Caki2 (cell line): ENCODE measurements around the gene CIAO2B. TPM values are rescaled to one million over a fixed set of nuclear protein-coding genes. Genes with fewer than 3 reads are reported as not detected.
"Not testable (repeated sequence)": the region's sequence is repeated elsewhere in the genome, so short reads cannot be mapped to it uniquely, and the experiment has no call there.

Experiments used
- DNase-seq: peaks from one replicate; pipeline ENCODE4 v3.0.0-alpha.2; 2015; ENCODE audit warnings: low read depth
- in situ Hi-C: cut with HindIII; loops from 2 replicates; pipeline ENCODE4 v1.10.0; 2016; ENCODE audit warnings: low sequenced_read_pairs, low pct_unique_long_range_greater_than_20kb, mixed read lengths
- total RNA-seq: library from RNA; depleted of rRNA; stranded (reverse); fragments of >200 nt; shearing (Covaris generic); gene quantifications from 2 replicates; pipeline ENCODE4 v1.2.3, GENCODE V29; 2014; ENCODE audit warnings: low replicate concordance; rRNA removed

The CIAO2B gene
- 191 and 225 TPM in 2 replicates for total RNA-seq

GRCh38 chr16:66934138-66934838, at the start of gene CIAO2B:
Gene CIAO2B (minus strand): TSS chr16:66934402. CDS start chr16:66934364, 38 bp downstream.
- in situ Hi-C loops: no loop called here
- DNase-seq: peak; percentile 74

- in situ Hi-C loops: no loop called here
- no peak for DNase-seq
These were observed 48.8 kb upstream of the CIAO2B start for GRCh38 chr16:66983033-66983432.

- DNase-seq: no peak
- in situ Hi-C loops: no loop called here
These were observed 45.0 kb upstream of the CIAO2B start for GRCh38 chr16:66979011-66979717.

- peak; percentile 69 for DNase-seq
- in situ Hi-C loops: no loop called here
These were observed 43.3 kb upstream of the CIAO2B start for GRCh38 chr16:66977341-66978113.

- in situ Hi-C loops: no loop called here
- DNase-seq: peak; percentile 77
These were observed 42.5 kb upstream of the CIAO2B start for GRCh38 chr16:66976746-66977145.

- no peak for DNase-seq
- in situ Hi-C loops: no loop called here
These were observed 41.2 kb upstream of the CIAO2B start for GRCh38 chr16:66975302-66975893.

GRCh38 chr16:66974932-66975246, 40.7 kb upstream of the CIAO2B start:
- DNase-seq, in situ Hi-C loops: not testable (repeated sequence)

GRCh38 chr16:66974156-66974931, 40.1 kb upstream of the CIAO2B start:
- DNase-seq, in situ Hi-C loops: not testable (repeated sequence)

GRCh38 chr16:66973716-66974115, 39.5 kb upstream of the CIAO2B start:
- in situ Hi-C loops: no loop called here
- no peak for DNase-seq

- DNase-seq: no peak
- in situ Hi-C loops: no loop called here
These were observed 38.8 kb upstream of the CIAO2B start for GRCh38 chr16:66972983-66973382.

- in situ Hi-C loops: no loop called here
- peak; percentile 64 for DNase-seq
These were observed 36.8 kb upstream of the CIAO2B start for GRCh38 chr16:66970775-66971720.

- no peak for DNase-seq
- in situ Hi-C loops: no loop called here
These were observed 34.6 kb upstream of the CIAO2B start for GRCh38 chr16:66968847-66969246.

- DNase-seq: no peak
- in situ Hi-C loops: no loop called here
These were observed 29.8 kb upstream of the CIAO2B start for GRCh38 chr16:66964049-66964448.

GRCh38 chr16:66961914-66962313, 27.7 kb upstream of the CIAO2B start:
- in situ Hi-C loops: no loop called here
- no peak for DNase-seq

- in situ Hi-C loops: no loop called here
- peak; percentile 70 for DNase-seq
These were observed 27.0 kb upstream of the CIAO2B start, which contains the start of gene CES3 for GRCh38 chr16:66961065-66961744. Gene CES3 (plus strand): TSS chr16:66961266. CDS start chr16:66961308, 42 bp downstream.

- no peak for DNase-seq
- in situ Hi-C loops: no loop called here
These were observed 26.1 kb upstream of the CIAO2B start for GRCh38 chr16:66960270-66960669.
